Transverse colon (tissue), 4 donors: Measurements from ENCODE around the gene FBXL4. TPM values are rescaled to one million over a fixed set of nuclear protein-coding genes. Genes with fewer than 3 reads are reported as not detected.

ENCODE experiments used
- DNase-seq: peaks from one replicate; pipeline ENCODE4 v3.0.0-alpha.2; 2019
- H3K27ac ChIP-seq, 4 donors: fragments of 200-600 bp; sonication (generic); 2 replicates each; pipeline ENCODE4 v1.5.1; 2016 to 2018; ENCODE audit warnings: inconsistent platforms in 4 of 4
- H3K27me3 ChIP-seq: fragments of 200-600 bp; sonication (generic); 2 replicates; pipeline ENCODE4 v1.5.1; 2017; ENCODE audit warnings: inconsistent platforms
- H3K36me3 ChIP-seq, 4 donors: fragments of 200-600 bp; sonication (generic); 2 replicates each; pipeline ENCODE4 v1.5.1; 2017 to 2019; ENCODE audit warnings: inconsistent platforms in 4 of 4
- H3K4me1 ChIP-seq, 4 donors: fragments of 200-600 bp; sonication (generic); 2 replicates each; pipeline ENCODE4 v1.5.1; 2017 to 2020; ENCODE audit warnings: inconsistent platforms in 4 of 4
- H3K4me3 ChIP-seq, 4 donors: fragments of 200-600 bp; sonication (generic); 1 replicate in 1 of 4; 2 replicates in 3 of 4; pipeline versions ENCODE4 v1.5.1 to v1.6.1; 2017 to 2019; ENCODE audit warnings: inconsistent platforms in 4 of 4
- H3K9me3 ChIP-seq, 2 donors: fragments of 200-600 bp; sonication (generic); 2 replicates each; pipeline ENCODE4 v1.5.1; 2017 to 2019; ENCODE audit warnings: inconsistent platforms in 2 of 2
- CTCF ChIP-seq, 5 experiments: fragments of 200-600 bp in 3 of 5; fragments of 450-650 bp in 2 of 5; sonication (generic) in 3 of 5; IDR thresholded peaks; 1 replicate in 2 of 5; 2 replicates in 3 of 5; pipeline ENCODE4 v1.5.1; 2016 to 2017; ENCODE audit warnings: antibody characterized with exemption in 5 of 5, inconsistent platforms in 3 of 5, mild to moderate bottlenecking in 2 of 5, moderate library complexity in 1 of 5
- EP300 ChIP-seq: sonication (generic); formaldehyde crosslinking; IDR thresholded peaks from one replicate; pipeline ENCODE4 v1.6.1; 2017; ENCODE audit warnings: antibody characterized with exemption, low read depth
- POLR2A ChIP-seq: fragments of 450-650 bp; IDR thresholded peaks from one replicate; pipeline ENCODE4 v1.6.1; 2016; ENCODE audit warnings: antibody characterized with exemption, mild to moderate bottlenecking, moderate library complexity
- POLR2AphosphoS5 ChIP-seq, 3 donors: sonication (generic); formaldehyde crosslinking; IDR thresholded peaks; one replicate each; pipeline ENCODE4 v1.6.1; 2016; ENCODE audit warnings: antibody characterized with exemption in 3 of 3
- WGBS, 2 donors: methylation state at CpG; one replicate each; pipeline ENCODE4 v1.1.5; 2018; ENCODE audit warnings: low coverage in 1 of 2; 5-methylcytosine and 5-hydroxymethylcytosine counted together
- in situ Hi-C, 4 donors: fragments of 200-750 bp; cut with MboI; loops; one replicate each; pipeline versions ENCODE4 v1.15.0 to v1.15.1; 2017; ENCODE audit warnings: low sequenced_read_pairs in 3 of 4, low pct_ligation_motif_present in 1 of 4, low pct_unique_long_range_greater_than_20kb in 1 of 4
- intact Hi-C: fragments of 100-400 bp; cut with DNase I; formaldehyde crosslinking; loops from one replicate; pipeline ENCODE4 v1.15.1; 2023; ENCODE audit warnings: low total_unique reads
- total RNA-seq, 4 donors: library from RNA; depleted of rRNA; stranded (reverse); fragments of >200 nt; gene quantifications; one replicate each; pipeline ENCODE4 v1.1.0, GENCODE V29; 2016

The FBXL4 gene
- total RNA-seq, 4 donors from 2014 or later, result 8.6 to 22.5 (median 13.5) TPM

DNA sequence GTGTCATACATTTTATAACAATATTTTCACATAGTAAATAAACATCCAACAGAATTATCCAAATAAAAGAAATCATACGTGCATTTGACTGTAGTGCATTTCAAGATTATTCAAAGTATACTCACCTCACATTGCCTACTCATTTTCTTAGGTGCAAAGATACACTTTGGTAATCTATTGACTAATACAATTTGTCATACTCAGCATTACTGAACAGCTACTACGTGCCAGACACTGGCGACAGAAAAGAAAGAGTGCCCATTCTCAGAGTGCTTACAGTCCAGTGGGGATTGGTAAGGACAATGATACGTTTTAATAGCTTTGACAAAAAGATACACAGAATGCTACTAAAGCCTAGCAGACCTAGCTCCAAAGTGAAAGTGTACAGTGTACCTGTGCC is 42.0 kb downstream of the FBXL4 start:
- intact Hi-C loops, result no loop called here
- Histone ChIP-seq H3K36me3 (peaks cover 0 to 27% (median 2%) of the 10 kb centered on the region in 4 donors), H3K4me3 (no peak overlapping the region), H3K9me3 (no peaks in the 10 kb centered on the region), H3K27me3 (no peaks in the 10 kb centered on the region), H3K27ac (no peak overlapping the region), H3K4me1 (no peaks in the 10 kb centered on the region)
- TF ChIP-seq EP300 (no peak), CTCF (IDR thresholded peaks at IDR 0.05) (no peak), POLR2A (no peak), POLR2AphosphoS5 (IDR thresholded peaks at IDR 0.05) (no peak)
- in situ Hi-C loops, result no loop called here
- no peak for DNase-seq
- WGBS, 2 donors, result 89 to 92% methylated on average over 1 to 4 of the region's 4 CpGs

DNA sequence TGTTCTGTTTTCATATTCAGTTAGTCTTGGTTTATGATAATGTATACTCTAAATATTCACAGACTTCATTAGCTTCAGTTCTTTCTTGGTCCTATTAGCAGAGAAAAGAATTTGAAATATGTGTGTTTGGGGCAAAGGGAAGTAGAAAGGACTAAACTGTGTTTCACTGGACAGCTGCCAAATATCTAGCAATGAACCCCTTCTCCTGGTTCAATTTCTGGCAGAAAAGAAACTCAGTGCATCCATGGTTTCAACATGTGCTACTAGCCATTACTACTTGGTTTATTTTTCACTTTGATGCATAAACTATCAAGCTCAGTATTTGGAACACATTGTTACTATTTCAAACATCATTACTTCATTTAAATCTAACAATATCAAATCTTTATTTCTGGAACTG is 43.6 kb downstream of the FBXL4 start:
- TF ChIP-seq EP300 (no peak), POLR2AphosphoS5 (IDR thresholded peaks at IDR 0.05) (no peak), CTCF (IDR thresholded peaks at IDR 0.05) (no peak), POLR2A (no peak)
- in situ Hi-C loops (no loop called here), intact Hi-C loops (no loop called here)
- Histone ChIP-seq H3K9me3 (no peaks in the 10 kb centered on the region), H3K27ac (no peak overlapping the region), H3K36me3 (peaks cover 0 to 30% (median 3%) of the 10 kb centered on the region in 4 donors), H3K4me1 (no peaks in the 10 kb centered on the region), H3K4me3 (no peak overlapping the region), H3K27me3 (no peaks in the 10 kb centered on the region)
- DNase-seq, result no peak

DNA sequence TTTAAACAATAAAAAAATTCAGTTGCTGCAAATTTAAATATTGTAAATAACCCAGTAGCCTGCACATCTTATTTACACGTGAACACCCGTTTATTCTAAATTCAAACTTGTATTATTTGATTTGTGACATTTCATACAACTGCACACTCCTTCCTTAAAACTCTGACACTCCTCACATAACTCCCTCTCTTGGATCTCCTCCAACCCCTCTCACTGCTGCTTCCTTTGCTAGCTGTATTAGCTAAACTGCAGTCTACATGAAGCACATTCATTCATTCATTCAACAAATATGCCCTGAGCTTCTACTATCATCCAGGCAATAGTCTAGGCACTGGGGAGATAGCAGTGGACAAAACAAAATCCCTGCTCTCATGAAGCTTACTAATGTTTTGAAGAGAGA is 47.0 kb downstream of the FBXL4 start:
- in situ Hi-C loops, result no loop called here
- TF ChIP-seq CTCF (IDR thresholded peaks at IDR 0.05) (no peak), POLR2AphosphoS5 (IDR thresholded peaks at IDR 0.05) (no peak), EP300 (no peak)
- no peak for DNase-seq
- H3K27me3 ChIP-seq, result no peaks in the 10 kb centered on the region
- 88 to 90% methylated on average over 2 of the region's 2 CpGs for WGBS, 2 donors
- peaks cover 0 to 35% (median 7%) of the 10 kb centered on the region in 4 donors for H3K36me3 ChIP-seq
- H3K27ac ChIP-seq, result no peak overlapping the region
- no peaks in the 10 kb centered on the region for H3K9me3 ChIP-seq
- intact Hi-C loops, result no loop called here
- H3K4me1 ChIP-seq, result no peaks in the 10 kb centered on the region
- H3K4me3 ChIP-seq, result no peak overlapping the region

GRCh38 chr6:98894810-98895209 is 52.9 kb downstream of the FBXL4 start:
- 89 to 96% methylated on average over 1 of the region's 1 CpG for WGBS, 2 donors

More at GRCh38 chr6:98894810-98895209, 52.9 kb downstream of the FBXL4 start:
- no peak overlapping the region for H3K4me3 ChIP-seq
- peaks cover 0 to 16% (median 4%) of the 10 kb centered on the region in 4 donors for H3K36me3 ChIP-seq
- TF ChIP-seq POLR2A, result no peak
- TF ChIP-seq POLR2AphosphoS5 (IDR thresholded peaks at IDR 0.05), result no peak
- no peak for TF ChIP-seq CTCF (IDR thresholded peaks at IDR 0.05)
- TF ChIP-seq EP300, result no peak
- no peaks in the 10 kb centered on the region for H3K27me3 ChIP-seq
- no peaks in the 10 kb centered on the region for H3K4me1 ChIP-seq
- no peak overlapping the region for H3K27ac ChIP-seq
- DNase-seq, result no peak
- intact Hi-C loops, result no loop called here
- no peaks in the 10 kb centered on the region for H3K9me3 ChIP-seq
- in situ Hi-C loops, result no loop called here
